Panc1 (cell line): Measurements from ENCODE around the gene B9D2. TPM values are rescaled to one million over a fixed set of nuclear protein-coding genes. Genes with fewer than 3 reads are reported as not detected.

Source experiments
- ATAC-seq: fragments of 200-7000 bp; cut with Tn5 transposase; 2 replicates; pipeline ENCODE4 v1.9.1; 2020; ENCODE audit warnings: mild to moderate bottlenecking, moderate library complexity
- BruUV-seq: library from RNA; stranded (reverse); fragments of 400-500 nt; replicated peaks from 2 replicates; lab custom pipeline; 2021; lab: Mats Ljungman, UMichigan
- CTCF ChIA-PET: fragments of 300-600 bp; sonication (Branson Sonifier 250); formaldehyde crosslinking; loops from one replicate; lab custom pipeline; 2022; ENCODE audit warnings: antibody characterized with exemption; lab: Charles Lee
- POLR2A ChIA-PET: fragments of 300-600 bp; sonication (Branson Sonifier 250); formaldehyde crosslinking; loops from one replicate; lab custom pipeline; 2022; ENCODE audit warnings: antibody characterized with exemption; lab: Charles Lee
- DNase-seq: peaks from one replicate; pipeline ENCODE4 v3.0.0-alpha.2; 2010; ENCODE audit warnings: low read depth, low spot score
- H3K27ac ChIP-seq: 2 replicates; pipeline ENCODE4 v1.5.1; 2011; ENCODE audit warnings: mild to moderate bottlenecking, low read length, inconsistent platforms
- H3K27me3 ChIP-seq: fragments of 200-500 bp; sonication (Bioruptor generic); 2 replicates; pipeline ENCODE4 v1.6.0; 2014; ENCODE audit warnings: low read length, inconsistent platforms; ENCODE audit not compliant: control insufficient read depth, insufficient read depth
- H3K36me3 ChIP-seq: fragments of 200-500 bp; sonication (Bioruptor generic); 2 replicates; pipeline ENCODE4 v1.5.1; 2014; ENCODE audit warnings: inconsistent platforms, mild to moderate bottlenecking, low read length, moderate library complexity; ENCODE audit not compliant: control insufficient read depth, insufficient read depth
- H3K4me1 ChIP-seq: 2 replicates; pipeline ENCODE4 v1.5.1; 2011; ENCODE audit warnings: inconsistent platforms, mild to moderate bottlenecking, low read length, moderate library complexity; ENCODE audit not compliant: control insufficient read depth, insufficient read depth
- H3K4me3 ChIP-seq, 2 experiments: 2 replicates each; pipeline ENCODE4 v1.5.1; 2011 to 2012; ENCODE audit warnings: low read depth in 2 of 2, low read length in 2 of 2, mild to moderate bottlenecking in 2 of 2, inconsistent platforms in 1 of 2, moderate library complexity in 1 of 2
- H3K9me3 ChIP-seq: fragments of 200-500 bp; sonication (Bioruptor generic); 2 replicates; pipeline ENCODE4 v1.5.1; 2014; ENCODE audit warnings: low read depth, mild to moderate bottlenecking, inconsistent platforms, low read length, moderate library complexity; ENCODE audit not compliant: control insufficient read depth, insufficient read depth
- CTCF ChIP-seq: fragments of 450-650 bp; IDR thresholded peaks from 2 replicates; pipeline ENCODE4 v1.5.1; 2017; ENCODE audit warnings: mild to moderate bottlenecking
- POLR2AphosphoS5 ChIP-seq: IDR thresholded peaks from 2 replicates; pipeline ENCODE4 v1.6.1; 2012; ENCODE audit warnings: mild to moderate bottlenecking, low read depth, low read length, moderate library complexity
- SIN3A ChIP-seq: IDR thresholded peaks from 2 replicates; pipeline ENCODE4 v1.6.1; 2012; ENCODE audit warnings: low read depth, mild to moderate bottlenecking, low read length, moderate library complexity, borderline replicate concordance; ENCODE audit not compliant: insufficient read depth
- TCF7L2 ChIP-seq: IDR thresholded peaks from 2 replicates; pipeline ENCODE4 v1.6.1; 2011; ENCODE audit warnings: mild to moderate bottlenecking, low read depth, low read length, inconsistent platforms
- in situ Hi-C: cut with HindIII; loops from 2 replicates; pipeline ENCODE4 v1.10.0; 2016; ENCODE audit warnings: low sequenced_read_pairs, low pct_unique_long_range_greater_than_20kb
- intact Hi-C: fragments of 100-400 bp; cut with micrococcal nuclease; formaldehyde crosslinking; loops from one replicate; pipeline ENCODE4 v1.10.0; 2022; ENCODE audit not compliant: unreplicated experiment
- total RNA-seq: library from RNA; stranded (reverse); gene quantifications from one replicate; pipeline ENCODE4 v1.2.1, GENCODE V29; 2021; ENCODE audit not compliant: unreplicated experiment
- TF ChIP-seq, protein P1 (sequence below), 2 experiments: IDR thresholded peaks; 2 replicates each; pipeline ENCODE4 v1.6.1; 2011 to 2012; ENCODE audit warnings: low read depth in 2 of 2, control low read depth in 1 of 2, low read length in 1 of 2, mild to moderate bottlenecking in 1 of 2, moderate library complexity in 1 of 2; ENCODE audit not compliant: insufficient read depth in 1 of 2

B9D2 gene
- total RNA-seq, 1 experiment from 2014 or later: 7.1 TPM

- intact Hi-C loops: no loop called here
These were observed 43.8 kb downstream of the B9D2 start for GRCh38 chr19:41320185-41320518.

DNA sequence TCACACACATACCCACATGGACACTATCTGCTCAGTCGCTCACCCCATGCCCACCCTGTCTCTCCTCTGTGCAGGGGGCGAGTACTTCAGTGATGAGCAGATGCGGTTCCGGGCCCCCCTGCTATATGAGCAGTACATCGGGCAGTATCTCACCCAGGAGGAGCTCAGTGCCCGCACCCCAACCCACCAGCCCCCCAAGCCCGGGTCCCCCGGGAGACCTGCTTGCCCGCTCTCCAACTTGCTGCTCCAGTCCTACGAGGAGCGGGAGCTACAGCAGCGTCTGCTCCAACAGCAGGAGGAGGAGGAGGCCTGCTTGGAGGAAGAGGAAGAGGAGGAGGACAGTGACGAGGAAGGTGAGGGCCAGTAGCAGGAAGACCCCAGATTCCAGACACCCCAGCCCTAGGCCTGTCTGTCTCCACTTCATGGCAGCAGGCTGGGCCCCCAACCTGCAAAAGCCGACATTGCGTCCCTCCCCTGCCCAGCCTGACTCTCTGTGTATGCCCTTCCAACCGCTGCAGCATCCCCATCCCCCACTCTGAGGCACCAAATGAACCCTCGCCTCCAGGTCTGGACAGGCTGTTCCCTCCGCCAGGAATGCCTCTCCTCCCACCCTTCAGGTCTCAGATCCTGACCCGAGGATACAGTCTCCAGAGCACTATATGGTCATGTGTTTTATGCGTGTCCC lies 44.3 kb downstream of the B9D2 start:
- intact Hi-C loops: no loop called here
- Histone ChIP-seq H3K4me1 (peaks cover 27% of the 10 kb centered on the region), H3K27ac (no peak overlapping the region), H3K9me3 (no peaks in the 10 kb centered on the region), H3K27me3 (no peaks in the 10 kb centered on the region), H3K4me3 (no peak overlapping the region), H3K36me3 (no peaks in the 10 kb centered on the region)
- BruUV-seq: no TSS peak
- in situ Hi-C loops: no loop called here
- DNase-seq (no peak), ATAC-seq (no peak)
- POLR2A ChIA-PET: no interaction called here
- TF ChIP-seq CTCF (no peak), TCF7L2 (no peak), POLR2AphosphoS5 (no peak), SIN3A (no peak)
- TF ChIP-seq, protein P1, sequence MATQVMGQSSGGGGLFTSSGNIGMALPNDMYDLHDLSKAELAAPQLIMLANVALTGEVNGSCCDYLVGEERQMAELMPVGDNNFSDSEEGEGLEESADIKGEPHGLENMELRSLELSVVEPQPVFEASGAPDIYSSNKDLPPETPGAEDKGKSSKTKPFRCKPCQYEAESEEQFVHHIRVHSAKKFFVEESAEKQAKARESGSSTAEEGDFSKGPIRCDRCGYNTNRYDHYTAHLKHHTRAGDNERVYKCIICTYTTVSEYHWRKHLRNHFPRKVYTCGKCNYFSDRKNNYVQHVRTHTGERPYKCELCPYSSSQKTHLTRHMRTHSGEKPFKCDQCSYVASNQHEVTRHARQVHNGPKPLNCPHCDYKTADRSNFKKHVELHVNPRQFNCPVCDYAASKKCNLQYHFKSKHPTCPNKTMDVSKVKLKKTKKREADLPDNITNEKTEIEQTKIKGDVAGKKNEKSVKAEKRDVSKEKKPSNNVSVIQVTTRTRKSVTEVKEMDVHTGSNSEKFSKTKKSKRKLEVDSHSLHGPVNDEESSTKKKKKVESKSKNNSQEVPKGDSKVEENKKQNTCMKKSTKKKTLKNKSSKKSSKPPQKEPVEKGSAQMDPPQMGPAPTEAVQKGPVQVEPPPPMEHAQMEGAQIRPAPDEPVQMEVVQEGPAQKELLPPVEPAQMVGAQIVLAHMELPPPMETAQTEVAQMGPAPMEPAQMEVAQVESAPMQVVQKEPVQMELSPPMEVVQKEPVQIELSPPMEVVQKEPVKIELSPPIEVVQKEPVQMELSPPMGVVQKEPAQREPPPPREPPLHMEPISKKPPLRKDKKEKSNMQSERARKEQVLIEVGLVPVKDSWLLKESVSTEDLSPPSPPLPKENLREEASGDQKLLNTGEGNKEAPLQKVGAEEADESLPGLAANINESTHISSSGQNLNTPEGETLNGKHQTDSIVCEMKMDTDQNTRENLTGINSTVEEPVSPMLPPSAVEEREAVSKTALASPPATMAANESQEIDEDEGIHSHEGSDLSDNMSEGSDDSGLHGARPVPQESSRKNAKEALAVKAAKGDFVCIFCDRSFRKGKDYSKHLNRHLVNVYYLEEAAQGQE (IDR thresholded peaks at IDR 0.05; ENCODE audit: insufficient read depth in 1 of 2, low read depth in 2 of 2, low read length in 1 of 2): no peak
- CTCF ChIA-PET: no interaction called here

More at GRCh38 chr19:41320185-41320518, 43.8 kb downstream of the B9D2 start:
- Histone ChIP-seq H3K9me3 (no peaks in the 10 kb centered on the region), H3K27ac (no peak overlapping the region), H3K36me3 (no peaks in the 10 kb centered on the region), H3K27me3 (no peaks in the 10 kb centered on the region), H3K4me1 (peaks cover 30% of the 10 kb centered on the region), H3K4me3 (no peak overlapping the region)
- ATAC-seq (no peak), DNase-seq (no peak)
- ChIA-PET POLR2A (no interaction called here), CTCF (no interaction called here)
- BruUV-seq: no TSS peak
- TF ChIP-seq SIN3A: no peak
- TF ChIP-seq, protein P1 (IDR thresholded peaks at IDR 0.05; ENCODE audit: insufficient read depth in 1 of 2, low read depth in 2 of 2, low read length in 1 of 2): no peak
- in situ Hi-C loops: no loop called here
